ENCODE measurements around the gene RASSF7. TPM values are rescaled to one million over a fixed set of nuclear protein-coding genes. Genes with fewer than 3 reads are reported as not detected.

Gene RASSF7
- total RNA-seq, 2 donors from 2014 or later: 24.6 to 29.4 TPM

DNA sequence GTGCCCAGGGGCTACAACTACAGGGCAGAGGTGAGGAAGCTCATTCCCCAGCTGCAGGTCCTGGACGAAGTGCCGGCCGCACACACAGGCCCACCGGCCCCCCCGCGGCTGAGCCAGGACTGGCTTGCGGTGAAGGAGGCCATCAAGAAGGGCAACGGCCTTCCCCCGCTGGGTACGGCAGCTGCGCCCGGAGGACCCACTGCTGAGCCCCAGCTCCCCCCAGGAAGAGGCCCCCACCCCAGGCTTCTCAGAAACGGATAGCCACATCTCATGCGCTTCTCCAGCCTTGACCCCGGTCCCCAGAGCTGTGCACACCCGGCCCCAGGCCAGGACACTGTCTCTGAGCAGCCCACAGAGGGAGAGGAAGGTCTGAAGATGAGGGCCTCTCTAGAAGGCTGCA lies 9.6 kb upstream of the RASSF7 start:
- DNase-seq (no peak), ATAC-seq (no peak)
- Mint-ChIP-seq H3K27ac (no peak overlapping the region), H3K27me3 (no peaks in the 10 kb centered on the region), H3K4me3 (no peak overlapping the region), H3K4me1 (no peaks in the 10 kb centered on the region), H3K36me3 (ENCODE audit: low read depth) (peaks cover 2% of the 10 kb centered on the region)
- H3K9me3 ChIP-seq (ENCODE audit: control insufficient read depth, low read length, poor library complexity, severe bottlenecking): no peaks in the 10 kb centered on the region

DNA sequence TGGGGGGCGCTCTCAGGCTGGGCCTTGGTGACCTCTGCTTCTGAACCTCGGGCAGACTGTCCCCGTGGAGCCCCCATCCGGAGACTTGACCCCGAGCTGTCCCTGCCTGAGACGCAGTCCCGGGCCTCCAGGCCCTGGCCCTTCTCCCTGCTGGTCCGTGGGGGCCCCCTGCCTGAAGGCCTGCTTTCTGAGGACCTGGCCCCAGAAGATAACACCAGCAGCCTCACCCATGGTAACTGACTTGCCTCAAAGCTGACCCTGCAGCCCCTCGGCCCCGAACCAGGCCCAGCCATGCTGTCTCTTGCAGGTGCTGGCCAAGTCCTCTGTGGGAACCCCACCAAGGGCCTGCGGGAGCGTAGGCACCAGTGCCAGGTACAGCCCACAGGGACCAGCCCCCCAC lies 9.2 kb upstream of the RASSF7 start:
- Mint-ChIP-seq H3K4me3 (no peak overlapping the region), H3K27me3 (no peaks in the 10 kb centered on the region), H3K27ac (no peak overlapping the region), H3K36me3 (ENCODE audit: low read depth) (peaks cover 2% of the 10 kb centered on the region), H3K4me1 (no peaks in the 10 kb centered on the region)
- no peak for DNase-seq
- no peaks in the 10 kb centered on the region for H3K9me3 ChIP-seq (ENCODE audit: control insufficient read depth, low read length, poor library complexity, severe bottlenecking)
- no peak for ATAC-seq

DNA sequence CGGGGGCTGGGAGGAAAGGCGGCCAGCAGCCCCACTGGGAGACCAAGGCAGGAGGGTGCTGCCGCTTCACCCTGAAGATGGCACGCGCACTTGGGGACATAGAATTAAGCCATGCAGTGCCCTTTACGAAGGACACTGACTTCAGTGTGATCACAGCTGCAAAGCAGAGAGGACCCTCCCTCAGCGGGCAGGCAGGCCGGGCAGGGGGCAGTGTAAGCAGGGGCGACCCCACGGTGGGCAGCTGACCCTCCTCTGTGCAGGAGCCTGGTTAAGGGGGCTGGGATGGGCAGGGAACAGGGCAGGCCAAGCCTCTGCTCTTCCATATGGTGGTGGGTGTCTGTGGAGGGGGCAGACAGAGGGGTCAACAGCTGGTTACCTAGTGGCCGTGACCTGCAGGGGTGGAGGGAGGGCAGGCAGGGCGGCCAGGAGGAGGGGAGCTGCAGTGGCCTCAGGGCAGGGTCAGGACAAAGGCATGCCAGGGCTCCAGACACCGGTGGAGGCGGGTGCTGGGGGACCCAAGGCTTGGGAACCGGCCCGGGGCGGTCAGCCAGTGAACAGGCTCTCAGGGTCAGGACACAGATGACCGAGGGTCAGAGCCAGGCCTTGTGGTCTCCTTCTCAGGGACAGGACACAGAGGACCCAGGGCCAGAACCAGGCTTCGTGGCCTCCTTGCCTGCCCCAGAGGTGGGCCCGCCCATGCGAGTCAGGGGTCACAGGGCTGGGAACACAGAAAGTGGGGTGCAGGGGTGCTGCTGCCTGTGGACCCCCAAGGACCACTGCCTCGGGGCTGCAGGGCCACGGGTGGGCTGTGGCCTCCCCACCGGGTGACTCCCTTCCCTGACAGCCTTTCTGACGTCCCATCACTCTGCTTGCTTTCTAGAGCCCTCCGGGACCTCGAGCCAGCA lies 7.4 kb upstream of the RASSF7 start:
- H3K9me3 ChIP-seq (ENCODE audit: control insufficient read depth, low read length, poor library complexity, severe bottlenecking): no peaks in the 10 kb centered on the region
- ATAC-seq (no peak), DNase-seq (no peak)
- Mint-ChIP-seq H3K27ac (peak overlapping the region; percentile 74), H3K27me3 (no peaks in the 10 kb centered on the region), H3K36me3 (ENCODE audit: low read depth) (peaks cover 2% of the 10 kb centered on the region), H3K4me1 (no peaks in the 10 kb centered on the region), H3K4me3 (peak overlapping the region; percentile 36)

DNA sequence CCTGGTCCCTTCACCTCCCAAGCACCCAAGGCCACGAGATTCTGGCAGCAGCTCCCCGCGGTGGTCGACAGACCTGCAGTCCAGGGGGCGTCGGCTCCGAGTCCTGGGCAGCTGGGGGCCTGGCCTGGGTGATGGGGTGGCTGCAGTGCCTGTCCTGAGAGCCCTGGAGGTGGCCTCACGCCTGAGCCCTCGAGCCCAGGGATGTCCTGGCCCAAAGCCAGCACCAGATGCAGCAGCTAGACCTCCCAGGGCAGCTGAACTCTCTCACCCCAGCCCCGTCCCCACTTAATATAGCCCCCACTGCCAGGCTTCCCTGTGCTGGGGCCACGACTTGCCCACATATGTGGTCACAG lies 6.8 kb upstream of the RASSF7 start:
- no peak overlapping the region for H3K4me3 Mint-ChIP-seq
- no peaks in the 10 kb centered on the region for H3K4me1 Mint-ChIP-seq
- ATAC-seq (no peak), DNase-seq (no peak)
- H3K9me3 ChIP-seq (ENCODE audit: control insufficient read depth, low read length, poor library complexity, severe bottlenecking): no peaks in the 10 kb centered on the region
- peaks cover 2% of the 10 kb centered on the region for H3K36me3 Mint-ChIP-seq (ENCODE audit: low read depth)
- H3K27me3 Mint-ChIP-seq: no peaks in the 10 kb centered on the region
- H3K27ac Mint-ChIP-seq: no peak overlapping the region

DNA sequence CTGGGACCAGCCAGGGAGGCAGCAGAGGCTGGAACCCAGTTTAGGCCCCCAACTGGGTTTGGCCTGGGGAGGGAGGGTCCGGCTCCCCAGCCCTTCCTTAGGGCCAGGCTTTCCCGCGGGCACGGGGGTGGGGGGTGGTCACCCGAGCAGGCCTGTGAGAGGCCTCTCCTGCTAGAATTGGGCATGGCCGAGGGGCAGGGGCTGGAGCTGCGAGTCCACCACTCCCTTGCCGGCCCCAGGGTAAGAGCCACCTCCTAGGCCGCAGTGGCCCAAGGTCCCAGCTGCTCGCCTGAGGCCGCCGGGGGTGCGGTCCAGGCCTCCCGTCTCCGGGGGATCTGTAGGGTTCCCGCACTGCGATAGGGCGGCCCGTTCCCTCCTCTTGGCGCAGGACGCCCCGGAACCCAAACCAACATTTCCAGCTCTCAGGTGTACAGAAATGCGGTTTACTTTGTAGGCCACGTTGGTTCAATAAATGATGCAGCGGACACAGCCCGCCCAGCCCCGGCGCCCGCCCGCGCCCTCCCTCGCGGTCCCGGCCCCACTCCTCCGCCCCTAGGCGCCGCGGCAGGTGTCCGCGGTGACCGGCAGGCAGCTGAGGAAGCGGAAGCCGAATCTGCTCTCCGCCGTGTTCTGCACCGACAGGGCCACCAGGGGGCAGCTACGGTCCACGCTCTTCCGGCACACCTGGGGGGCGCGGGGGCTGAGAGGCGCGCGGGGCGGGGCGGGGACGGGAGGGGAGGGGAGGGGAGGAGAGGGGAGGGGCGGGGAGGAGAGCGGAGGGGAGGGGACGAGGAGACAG lies 6.1 kb upstream of the RASSF7 start:
- H3K27ac Mint-ChIP-seq: no peak overlapping the region
- H3K4me3 Mint-ChIP-seq: peak overlapping the region; percentile 74
- DNase-seq: peak; percentile 65 to 76 (median 74)
- no peaks in the 10 kb centered on the region for H3K27me3 Mint-ChIP-seq
- H3K4me1 Mint-ChIP-seq: no peaks in the 10 kb centered on the region
- H3K9me3 ChIP-seq (ENCODE audit: control insufficient read depth, low read length, poor library complexity, severe bottlenecking): no peaks in the 10 kb centered on the region
- peaks cover 2% of the 10 kb centered on the region for H3K36me3 Mint-ChIP-seq (ENCODE audit: low read depth)
- peak; percentile 78 for ATAC-seq

DNA sequence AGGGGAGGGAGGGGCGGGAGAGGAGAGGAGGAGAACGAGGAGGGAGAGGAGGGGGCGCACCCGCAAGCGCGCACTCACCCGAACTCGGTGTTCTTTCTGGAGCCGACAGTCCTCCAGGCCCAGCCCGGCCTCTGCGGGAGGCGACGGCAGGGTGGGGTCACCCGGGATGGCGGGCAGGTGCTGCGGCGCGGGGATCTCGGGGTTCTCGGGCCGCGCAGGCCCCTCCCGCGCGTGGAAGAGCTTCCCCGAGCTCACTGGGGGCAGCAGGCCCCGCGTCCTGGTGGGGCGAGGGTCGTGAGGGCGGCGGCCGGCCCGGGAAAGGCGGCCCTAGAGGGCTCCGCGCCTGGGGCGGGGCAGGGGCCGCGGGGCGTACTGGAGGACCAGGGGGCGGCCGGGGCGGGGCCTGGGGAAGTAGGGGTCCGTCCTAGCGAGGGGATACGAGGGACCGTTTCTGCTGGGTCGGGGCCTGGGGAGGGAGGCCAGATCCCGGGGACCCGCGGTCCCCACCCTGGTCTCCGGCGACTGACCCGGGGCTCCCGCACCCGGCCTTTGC lies 5.5 kb upstream of the RASSF7 start:
- peak overlapping the region; percentile 74 for H3K4me3 Mint-ChIP-seq
- H3K27ac Mint-ChIP-seq: no peak overlapping the region
- peaks cover 2% of the 10 kb centered on the region for H3K36me3 Mint-ChIP-seq (ENCODE audit: low read depth)
- peaks cover 4% of the 10 kb centered on the region for H3K4me1 Mint-ChIP-seq
- H3K9me3 ChIP-seq (ENCODE audit: control insufficient read depth, low read length, poor library complexity, severe bottlenecking): no peaks in the 10 kb centered on the region
- ATAC-seq: peak; percentile 28
- DNase-seq: peak in 1 of 3 donors; percentile 37
- no peaks in the 10 kb centered on the region for H3K27me3 Mint-ChIP-seq

DNA sequence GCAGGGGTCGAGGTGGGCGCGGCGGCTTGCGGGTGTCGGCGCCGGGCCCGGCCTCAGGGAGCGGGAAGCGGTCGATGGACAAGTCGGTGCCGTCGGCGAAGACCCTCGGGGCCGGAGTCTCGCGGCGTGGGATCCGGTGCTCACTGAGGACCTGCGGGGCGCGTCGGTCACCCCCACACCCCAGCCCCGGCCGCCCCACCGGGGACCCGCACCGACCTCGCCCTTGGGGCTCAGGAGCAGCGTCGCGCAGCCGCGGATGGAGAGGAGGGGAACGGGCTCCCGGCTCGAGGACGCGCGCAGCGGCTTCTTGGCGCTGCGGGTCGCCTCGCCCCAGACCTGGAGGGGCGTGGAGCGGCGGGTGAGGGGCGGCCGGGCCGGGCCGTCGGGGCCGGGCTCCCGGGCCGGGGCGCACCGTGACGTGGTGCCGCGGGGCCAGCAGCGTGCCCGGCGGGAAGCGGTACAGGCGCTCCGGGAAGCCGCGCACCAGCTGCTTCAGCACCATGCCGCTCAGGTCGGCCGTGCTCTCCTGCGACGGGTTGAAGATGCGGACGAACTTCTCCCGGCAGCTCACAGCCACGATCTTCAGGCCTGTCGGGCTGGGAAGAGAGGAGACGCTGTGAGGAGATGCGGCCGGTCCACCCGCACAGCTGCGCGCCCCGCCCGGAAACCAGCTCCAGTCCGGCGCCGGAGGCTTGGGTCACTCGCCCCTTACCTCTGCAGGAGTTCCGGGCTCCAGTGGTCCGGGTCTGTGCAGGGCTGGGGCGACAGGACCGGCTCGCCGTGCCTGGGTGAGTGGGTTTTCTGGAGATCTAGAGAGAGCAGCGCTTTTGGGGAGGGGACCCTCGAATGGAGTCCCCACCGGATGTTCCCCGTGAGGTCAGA lies 4.7 kb upstream of the RASSF7 start:
- no peaks in the 10 kb centered on the region for H3K9me3 ChIP-seq (ENCODE audit: control insufficient read depth, low read length, poor library complexity, severe bottlenecking)
- ATAC-seq (no peak), DNase-seq (no peak)
- Mint-ChIP-seq H3K27ac (no peak overlapping the region), H3K4me1 (peaks cover 4% of the 10 kb centered on the region), H3K4me3 (peak overlapping the region; percentile 62), H3K27me3 (no peaks in the 10 kb centered on the region), H3K36me3 (ENCODE audit: low read depth) (no peaks in the 10 kb centered on the region)

DNA sequence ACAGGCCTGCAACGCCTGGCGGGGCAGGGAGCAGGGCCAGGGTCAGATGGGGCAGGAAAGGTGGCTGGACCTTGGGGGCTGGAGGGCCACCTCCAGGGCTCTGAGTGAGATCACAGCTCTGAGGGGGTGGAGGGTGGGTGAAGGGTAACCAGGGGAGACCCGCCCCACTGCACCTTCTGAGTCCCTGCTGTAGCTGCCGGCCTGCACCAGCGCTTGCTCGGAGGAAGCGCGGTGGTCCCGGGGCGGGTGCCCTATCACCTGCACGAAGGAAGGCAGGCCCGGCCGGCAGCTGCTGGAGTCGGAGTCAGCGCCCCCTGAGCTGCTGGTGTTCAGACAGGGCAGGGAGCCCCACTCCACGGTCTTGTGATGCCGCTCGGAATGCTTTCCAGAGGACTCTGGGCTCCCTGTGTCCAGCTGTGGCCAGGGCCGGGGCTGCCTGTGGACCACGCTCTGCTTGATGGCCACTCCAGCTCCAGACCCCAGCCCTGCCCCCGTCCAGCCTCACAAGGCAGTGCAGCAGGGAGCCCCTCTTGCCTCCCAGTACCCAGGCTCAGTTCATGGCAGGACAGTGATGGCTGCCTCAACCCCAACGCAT lies 4.0 kb upstream of the RASSF7 start:
- DNase-seq (no peak), ATAC-seq (no peak)
- no peaks in the 10 kb centered on the region for H3K9me3 ChIP-seq (ENCODE audit: control insufficient read depth, low read length, poor library complexity, severe bottlenecking)
- Mint-ChIP-seq H3K4me1 (peaks cover 9% of the 10 kb centered on the region), H3K27me3 (no peaks in the 10 kb centered on the region), H3K36me3 (ENCODE audit: low read depth) (no peaks in the 10 kb centered on the region), H3K4me3 (peak overlapping the region; percentile 62), H3K27ac (no peak overlapping the region)

DNA sequence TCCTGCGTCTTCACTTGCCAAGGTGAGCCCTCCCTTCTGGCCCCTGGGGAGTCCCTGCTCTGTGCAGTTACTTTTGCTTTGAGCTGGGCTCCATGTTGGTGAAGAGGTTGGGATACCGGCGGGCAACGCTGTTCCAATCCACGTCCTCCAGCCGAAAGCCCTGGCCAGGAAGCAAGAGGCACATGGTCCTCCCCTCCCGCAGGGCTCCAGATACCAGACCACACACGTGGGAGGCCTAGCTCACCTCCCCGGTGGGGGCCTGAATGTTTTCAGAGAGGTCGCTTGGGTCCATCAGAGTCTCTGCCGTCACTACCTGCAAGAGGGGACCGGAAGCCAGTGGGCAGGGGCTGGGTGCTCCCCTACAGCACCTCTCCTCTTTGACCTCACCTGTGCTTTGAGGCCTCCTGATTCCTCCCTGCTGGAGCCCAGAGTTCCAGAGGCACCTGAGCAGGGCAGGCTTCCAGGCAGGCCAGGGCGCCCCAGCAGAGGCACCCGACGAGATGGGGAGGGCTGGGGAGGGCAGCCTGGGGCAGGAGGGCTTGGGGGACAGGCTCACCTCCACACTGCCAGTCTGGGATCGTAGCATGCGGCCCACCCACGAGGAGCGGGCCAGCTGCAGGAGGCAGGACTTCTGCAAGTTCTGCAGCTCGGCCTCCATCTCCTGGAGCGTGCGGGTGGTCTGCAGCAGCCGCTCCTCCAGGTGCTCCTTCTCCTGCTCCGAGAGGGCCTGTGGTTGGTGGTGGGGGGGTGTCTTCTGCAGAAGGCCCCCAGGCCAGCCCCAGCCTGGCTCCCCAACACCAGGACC lies 3.2 kb upstream of the RASSF7 start:
- Mint-ChIP-seq H3K36me3 (ENCODE audit: low read depth) (no peaks in the 10 kb centered on the region), H3K27me3 (no peaks in the 10 kb centered on the region), H3K27ac (no peak overlapping the region), H3K4me3 (peak overlapping the region; percentile 21), H3K4me1 (peaks cover 9% of the 10 kb centered on the region)
- DNase-seq: no peak
- ATAC-seq: no peak
- H3K9me3 ChIP-seq (ENCODE audit: control insufficient read depth, low read length, poor library complexity, severe bottlenecking): no peaks in the 10 kb centered on the region

DNA sequence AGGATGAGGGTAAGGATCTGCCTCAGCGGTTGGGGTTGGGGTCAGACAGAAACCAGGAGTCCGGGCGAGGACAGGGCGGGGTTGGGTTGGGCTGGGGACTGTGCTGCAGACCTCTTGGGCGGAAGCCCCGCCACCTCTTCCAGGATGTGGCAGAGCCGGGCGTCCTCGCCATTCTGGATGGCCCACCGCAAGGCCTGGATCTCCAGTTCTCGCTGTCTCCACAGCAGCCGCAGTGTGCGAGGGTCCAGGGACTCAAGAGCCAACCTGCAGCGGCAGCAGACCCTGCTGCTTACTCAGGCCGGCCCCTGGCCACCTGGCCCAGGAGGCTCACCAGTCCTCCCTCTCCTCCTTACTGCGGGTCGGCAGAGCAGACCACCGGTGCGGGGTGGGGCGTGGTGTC lies 2.3 kb upstream of the RASSF7 start:
- no peak for ATAC-seq
- no peak overlapping the region for H3K4me3 Mint-ChIP-seq
- H3K4me1 Mint-ChIP-seq: peaks cover 9% of the 10 kb centered on the region
- H3K36me3 Mint-ChIP-seq (ENCODE audit: low read depth): no peaks in the 10 kb centered on the region
- H3K9me3 ChIP-seq (ENCODE audit: control insufficient read depth, low read length, poor library complexity, severe bottlenecking): no peaks in the 10 kb centered on the region
- DNase-seq: no peak
- no peak overlapping the region for H3K27ac Mint-ChIP-seq
- no peaks in the 10 kb centered on the region for H3K27me3 Mint-ChIP-seq

DNA sequence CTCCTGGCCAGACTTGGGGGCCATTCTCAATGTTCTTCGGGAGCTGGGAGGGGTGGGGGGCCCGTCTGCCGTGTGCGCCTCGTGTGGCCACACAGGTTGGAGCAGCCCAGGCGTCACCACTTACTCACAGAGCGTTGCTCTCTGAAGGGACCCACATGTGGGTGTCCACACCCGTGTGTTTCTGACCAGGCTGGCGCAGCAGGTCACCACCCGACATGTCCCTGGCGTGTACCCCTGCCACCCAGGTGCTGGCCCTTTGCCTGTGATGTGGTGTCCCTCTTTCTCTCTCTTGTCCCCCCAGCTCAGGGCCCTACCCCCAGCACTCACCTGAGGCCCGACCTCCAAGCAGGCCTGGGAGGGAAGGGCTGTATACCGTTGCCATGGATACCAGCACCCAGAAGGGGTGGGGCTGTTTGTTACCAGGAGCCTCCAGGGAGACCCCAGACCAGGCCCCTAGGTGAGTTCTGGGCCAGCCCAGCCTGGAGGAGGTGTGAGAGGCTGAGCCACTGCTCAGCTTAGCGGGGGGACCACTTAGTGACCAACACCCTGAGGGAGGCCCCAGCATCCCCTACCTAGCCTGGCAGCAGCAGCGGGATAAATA lies 1.6 kb upstream of the RASSF7 start:
- Mint-ChIP-seq H3K4me1 (peaks cover 9% of the 10 kb centered on the region), H3K4me3 (no peak overlapping the region), H3K27me3 (no peaks in the 10 kb centered on the region), H3K27ac (peak overlapping the region; percentile 67), H3K36me3 (ENCODE audit: low read depth) (no peaks in the 10 kb centered on the region)
- no peak for DNase-seq
- no peaks in the 10 kb centered on the region for H3K9me3 ChIP-seq (ENCODE audit: control insufficient read depth, low read length, poor library complexity, severe bottlenecking)
- no peak for ATAC-seq

Data from T-helper 17 cell (primary cell).